NCI-H1092 (cell line): ENCODE measurements around the gene KDM6B.
"Not testable (repeated sequence)": the region's sequence is repeated elsewhere in the genome, so short reads cannot be mapped to it uniquely, and the experiment has no call there.

Source experiments
- DNase-seq: peaks from one replicate; lab custom pipeline; 2025; lab: John Stamatoyannopoulos, UW

The KDM6B gene

DNA sequence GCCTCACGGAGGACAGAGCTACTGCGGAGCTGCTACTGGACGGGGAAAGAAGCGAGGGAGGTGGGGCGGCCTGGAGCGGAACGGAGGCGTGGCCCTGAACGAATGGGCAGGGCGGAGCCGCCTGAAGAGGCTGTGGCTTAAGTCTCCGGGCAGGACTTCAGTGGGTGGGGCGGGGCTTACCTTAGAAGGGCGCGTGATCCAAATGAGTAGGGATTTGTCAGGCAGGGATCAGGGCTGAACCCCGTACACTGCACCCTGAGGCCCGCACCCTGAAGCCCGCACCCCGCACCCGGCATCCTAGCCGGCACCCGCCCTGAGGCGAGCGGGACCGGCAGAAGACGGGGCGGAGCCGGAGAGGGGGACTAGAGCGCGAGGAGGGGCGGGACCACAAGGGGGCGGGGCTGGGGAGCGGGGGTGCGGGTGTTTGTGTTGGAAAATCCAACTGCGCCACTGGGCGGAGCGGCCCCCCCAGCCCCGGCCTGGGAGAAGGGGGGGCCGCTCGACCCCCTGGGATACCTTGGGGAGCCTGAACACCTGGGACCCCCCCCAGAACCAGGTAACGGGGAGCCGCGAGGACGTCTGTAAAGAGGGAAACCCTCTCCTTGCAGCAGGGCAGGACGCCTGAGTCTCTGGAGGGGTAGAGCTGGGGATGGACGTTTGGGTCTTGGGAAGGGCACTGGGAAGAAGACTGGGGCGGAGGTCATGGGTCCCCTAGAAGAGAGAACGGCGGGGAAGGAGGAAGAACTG is at the start of gene KDM6B:
Gene KDM6B (plus strand): TSS at position 423 of the 747 bp plus-strand sequence. CDS start 11,338 bp downstream, outside the sequence.
- peak; percentile 58 for DNase-seq

GRCh38 chr17:7786866-7787265 is 47.2 kb upstream of the KDM6B start:
- DNase-seq: no peak

DNA sequence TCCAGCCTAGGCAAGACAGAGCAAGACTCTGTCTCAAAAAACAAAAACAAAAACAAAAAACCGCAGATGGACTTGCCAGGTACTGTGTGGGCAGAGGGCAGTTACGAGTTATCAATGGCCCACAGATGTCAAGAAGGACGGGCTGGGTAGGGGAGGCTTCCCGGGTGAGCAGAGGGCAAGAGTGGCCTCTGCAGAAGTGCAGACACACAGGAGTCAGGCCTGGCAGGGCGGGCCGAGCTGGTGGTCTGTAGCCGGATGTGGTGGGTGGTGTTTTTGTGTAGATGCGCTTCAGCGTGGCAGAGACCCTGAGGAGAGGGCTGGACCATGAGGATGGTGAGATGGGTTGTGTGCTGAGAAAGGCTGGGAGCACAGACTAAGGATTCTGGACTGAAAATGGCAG is 44.9 kb upstream of the KDM6B start:
- no peak for DNase-seq

DNA sequence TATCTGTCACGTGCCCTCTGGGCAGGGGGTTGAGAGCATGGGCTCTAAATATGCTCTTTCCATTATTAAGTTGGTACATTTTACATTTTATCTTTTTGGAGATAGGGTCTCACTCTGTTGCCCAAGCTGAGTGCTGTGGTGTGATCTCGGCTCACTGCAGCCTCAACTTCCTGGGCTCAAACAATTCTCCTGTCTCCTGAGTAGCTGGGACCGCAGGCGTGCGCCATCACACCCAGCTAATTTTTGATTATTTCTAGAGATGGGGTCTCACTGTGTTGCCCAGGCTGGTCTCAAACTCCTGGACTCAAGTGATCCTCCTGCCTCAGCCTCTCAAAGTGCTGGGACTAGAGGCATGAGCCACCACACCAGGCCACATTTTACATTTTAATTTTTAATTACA is 43.9 kb upstream of the KDM6B start:
- DNase-seq: no peak

- DNase-seq: no peak
Measured at GRCh38 chr17:7792611-7793010, 41.4 kb upstream of the KDM6B start.

DNA sequence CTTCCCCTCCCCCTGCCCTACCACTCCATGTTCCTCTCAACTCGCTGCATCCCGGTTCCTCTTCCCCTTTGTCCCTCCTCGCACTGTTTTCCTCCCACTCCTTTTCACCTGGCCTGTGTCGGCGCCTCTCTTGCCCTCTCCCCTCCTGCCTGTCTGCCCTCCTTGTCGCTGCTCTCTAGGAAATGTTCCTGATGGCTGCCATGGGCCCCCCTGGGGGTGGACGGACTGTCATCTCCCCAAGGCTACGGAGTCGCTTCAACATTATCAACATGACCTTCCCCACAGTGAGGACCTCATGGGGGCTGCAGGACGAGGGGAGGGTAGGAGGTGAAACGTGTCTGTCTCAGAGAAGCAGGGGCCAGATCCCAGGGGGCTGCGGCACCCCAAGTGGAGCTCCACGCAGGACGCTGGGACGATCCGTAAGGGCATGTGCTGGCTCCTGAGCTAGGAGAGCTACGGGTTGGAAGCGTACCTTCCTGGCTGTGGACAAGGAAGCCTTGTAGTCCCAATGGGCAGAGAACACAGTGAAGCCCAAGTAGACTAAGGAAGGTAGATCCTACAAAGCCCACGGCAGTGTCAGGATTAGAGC is 39.8 kb upstream of the KDM6B start:
- DNase-seq: no peak

DNA sequence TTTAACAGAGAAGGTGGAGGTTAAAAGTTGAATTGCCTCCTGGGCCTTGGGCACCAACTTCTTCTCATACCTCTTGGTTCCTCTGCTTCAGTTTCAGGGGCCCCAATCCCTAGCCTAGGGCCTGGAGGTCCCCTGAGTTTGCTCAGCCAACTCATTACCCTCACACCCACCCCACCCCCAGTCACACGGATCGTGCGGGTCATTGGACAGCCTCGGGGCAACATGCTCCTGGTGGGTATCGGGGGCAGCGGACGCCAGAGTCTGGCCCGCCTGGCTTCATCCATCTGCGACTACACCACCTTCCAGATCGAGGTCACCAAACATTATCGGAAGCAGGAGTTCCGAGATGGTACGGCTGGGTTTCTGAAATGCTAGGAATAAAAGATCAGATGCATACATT is 36.0 kb upstream of the KDM6B start:
- DNase-seq: no peak

DNA sequence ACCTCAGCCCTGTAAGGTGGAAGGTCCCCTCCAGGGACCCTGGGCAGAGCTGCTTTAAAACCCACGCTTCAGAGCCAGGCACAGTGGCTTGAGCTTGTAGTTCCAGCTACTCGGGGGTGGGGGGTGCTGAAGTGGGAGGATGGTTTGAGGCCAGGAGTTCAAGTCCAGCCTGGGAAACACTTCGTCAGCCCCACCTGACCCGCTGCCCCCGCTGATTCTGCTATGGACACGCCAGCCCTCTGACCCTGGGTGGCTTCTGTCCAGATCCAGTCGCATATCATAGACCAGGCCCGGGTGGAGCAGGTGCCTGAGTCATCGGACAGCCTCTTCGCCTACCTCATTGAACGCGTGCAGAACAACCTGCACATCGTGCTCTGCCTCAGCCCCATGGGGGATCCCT is 35.2 kb upstream of the KDM6B start:
- DNase-seq: no peak

- no peak for DNase-seq
Measured at GRCh38 chr17:7803981-7804380, 30.0 kb upstream of the KDM6B start.

GRCh38 chr17:7806587-7806986 is 27.4 kb upstream of the KDM6B start:
- no peak for DNase-seq

DNA sequence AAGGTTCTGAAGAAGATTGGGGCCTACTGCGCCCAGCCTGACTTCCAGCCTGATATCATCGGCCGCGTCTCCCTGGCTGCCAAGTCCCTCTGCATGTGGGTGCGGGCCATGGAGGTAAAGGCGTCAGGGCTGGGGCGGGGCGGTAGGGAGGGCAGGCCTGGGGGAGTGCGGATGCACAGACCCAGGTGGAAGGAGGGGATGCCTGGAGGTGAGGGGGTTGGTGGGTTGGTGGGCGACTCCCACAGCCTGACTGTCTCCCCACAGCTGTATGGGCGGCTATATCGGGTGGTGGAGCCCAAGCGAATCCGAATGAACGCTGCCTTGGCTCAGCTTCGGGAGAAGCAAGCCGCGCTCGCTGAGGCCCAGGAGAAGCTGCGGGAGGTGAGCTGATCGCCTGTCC is 26.8 kb upstream of the KDM6B start:
- no peak for DNase-seq

DNA sequence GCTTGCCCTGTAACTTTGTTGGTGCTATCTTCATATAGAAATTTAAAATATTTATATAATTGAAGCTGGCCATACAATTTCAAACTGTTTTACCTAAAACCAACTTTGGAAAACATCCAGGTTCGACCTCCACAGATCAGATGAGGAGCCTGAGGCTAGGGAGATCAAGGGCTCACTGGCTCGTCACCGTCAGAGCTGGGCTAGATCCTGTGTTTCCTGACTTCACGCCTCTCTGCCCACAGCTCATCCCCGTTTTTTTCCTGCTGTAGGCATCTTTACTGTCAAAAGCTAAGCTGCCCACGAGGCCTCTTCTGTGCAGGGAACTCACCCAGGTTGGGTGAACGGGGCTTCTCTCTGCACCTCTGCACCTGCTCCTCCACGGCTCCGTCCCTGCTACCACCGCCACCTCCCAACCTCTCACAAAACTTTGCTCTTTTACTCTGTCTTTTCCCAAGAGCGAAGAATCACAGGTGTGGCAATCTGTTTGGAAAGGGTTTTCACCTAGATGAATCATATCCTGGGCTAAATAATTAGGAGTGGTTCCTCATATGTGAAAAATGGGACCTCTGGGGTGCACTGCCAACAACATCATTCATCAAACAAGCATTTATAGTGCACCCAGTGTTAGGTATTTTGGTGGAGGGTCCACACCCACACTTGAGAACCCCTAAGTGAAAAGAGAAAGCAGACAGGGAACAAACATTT is 24.8 kb upstream of the KDM6B start:
- no peak for DNase-seq

DNA sequence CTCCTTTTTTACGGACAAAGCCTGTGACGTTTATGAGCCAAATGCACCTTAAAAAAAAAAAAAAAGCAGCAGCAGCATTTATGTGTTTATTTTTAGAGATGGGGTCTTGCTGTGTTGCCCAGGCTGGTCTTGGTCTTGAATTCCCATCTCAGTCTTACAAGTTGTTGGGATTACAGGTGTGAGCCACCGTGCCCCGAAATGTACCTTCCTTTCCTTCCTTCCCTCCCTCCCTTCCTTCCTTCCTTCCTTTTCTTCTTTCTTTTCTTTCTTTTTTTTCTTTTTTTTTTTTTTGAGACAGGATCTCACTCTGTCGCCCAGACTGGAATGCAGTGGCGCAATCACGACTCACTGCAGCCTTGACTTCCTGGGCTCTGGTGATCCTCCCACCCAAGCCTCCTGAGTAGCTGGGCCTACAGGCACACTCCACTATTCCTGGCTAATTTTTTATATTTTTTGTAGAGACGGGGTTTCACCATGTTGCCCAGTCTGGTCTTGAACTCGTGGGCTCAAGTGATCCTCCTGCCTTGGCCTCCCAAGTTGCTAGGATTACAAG is 24.1 kb upstream of the KDM6B start:
- DNase-seq: not testable (repeated sequence)

GRCh38 chr17:7811251-7811650 is 22.8 kb upstream of the KDM6B start:
- DNase-seq: no peak

DNA sequence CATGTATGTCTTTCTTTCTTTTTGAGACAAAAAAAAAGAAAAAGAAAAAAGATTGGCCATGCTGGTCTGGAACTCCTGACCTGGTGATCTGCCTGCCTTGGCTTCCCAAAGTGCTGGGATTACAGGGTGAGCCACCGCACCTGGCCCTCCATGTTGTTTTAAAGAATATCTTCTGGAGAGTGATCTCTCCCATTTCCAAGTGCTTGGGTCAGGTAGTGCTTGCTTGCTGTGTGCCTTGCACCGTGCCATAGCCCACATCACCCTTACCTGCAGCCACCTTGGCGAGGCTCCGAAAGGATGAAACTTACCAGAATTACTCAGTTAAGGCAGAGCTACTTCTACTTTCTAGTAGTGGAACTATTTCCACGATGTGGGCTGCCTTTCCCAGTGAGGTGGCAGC is 19.0 kb upstream of the KDM6B start:
- DNase-seq: no peak

GRCh38 chr17:7816926-7817642 is 16.9 kb upstream of the KDM6B start:
- no peak for DNase-seq

DNA sequence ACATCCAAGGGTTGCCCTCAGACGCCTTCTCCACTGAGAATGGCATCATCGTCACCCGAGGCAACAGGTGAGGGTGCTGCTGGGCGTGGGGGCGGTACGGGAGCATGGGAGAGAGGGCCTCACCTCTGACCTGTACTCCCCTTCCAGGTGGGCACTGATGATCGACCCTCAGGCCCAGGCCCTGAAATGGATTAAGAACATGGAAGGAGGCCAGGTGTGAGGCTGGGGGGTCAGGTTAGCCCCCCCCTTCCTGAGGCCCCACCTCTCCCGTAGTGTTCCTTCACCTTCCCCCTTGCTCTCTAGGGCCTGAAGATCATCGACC is 16.4 kb upstream of the KDM6B start:
- no peak for DNase-seq

DNA sequence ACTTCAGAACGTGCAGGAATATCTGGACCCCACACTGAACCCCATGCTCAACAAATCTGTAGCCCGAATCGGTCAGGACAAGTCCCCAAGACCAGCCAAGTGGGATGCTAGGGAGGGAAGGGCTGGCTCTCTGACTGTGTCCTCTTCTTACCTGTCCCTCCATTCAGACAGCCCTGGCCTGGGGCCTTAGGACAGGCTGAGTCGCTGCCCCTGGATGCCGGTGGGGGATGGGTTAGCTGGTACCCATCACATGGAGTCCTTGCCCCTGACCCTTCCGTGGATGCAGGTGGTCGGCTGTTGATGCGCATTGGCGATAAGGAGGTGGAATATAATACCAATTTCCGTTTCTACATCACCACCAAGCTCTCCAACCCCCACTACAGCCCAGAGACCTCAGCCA is 16.0 kb upstream of the KDM6B start:
- DNase-seq: no peak

GRCh38 chr17:7818746-7819645 is 15.0 kb upstream of the KDM6B start:
- no peak for DNase-seq

GRCh38 chr17:7820231-7820630 is 13.8 kb upstream of the KDM6B start:
- no peak for DNase-seq

GRCh38 chr17:7822126-7822525 is 11.9 kb upstream of the KDM6B start:
- no peak for DNase-seq
